GM19023 (cell line): ENCODE results near the gene GBA2.

Experiments used
- ATAC-seq: cut with Tn5 transposase; IDR thresholded peaks from one replicate; pipeline ENCODE4 v1.9.1; 2021; ENCODE audit warnings: mild to moderate bottlenecking, moderate library complexity; ENCODE audit not compliant: unreplicated experiment

GBA2 gene

DNA sequence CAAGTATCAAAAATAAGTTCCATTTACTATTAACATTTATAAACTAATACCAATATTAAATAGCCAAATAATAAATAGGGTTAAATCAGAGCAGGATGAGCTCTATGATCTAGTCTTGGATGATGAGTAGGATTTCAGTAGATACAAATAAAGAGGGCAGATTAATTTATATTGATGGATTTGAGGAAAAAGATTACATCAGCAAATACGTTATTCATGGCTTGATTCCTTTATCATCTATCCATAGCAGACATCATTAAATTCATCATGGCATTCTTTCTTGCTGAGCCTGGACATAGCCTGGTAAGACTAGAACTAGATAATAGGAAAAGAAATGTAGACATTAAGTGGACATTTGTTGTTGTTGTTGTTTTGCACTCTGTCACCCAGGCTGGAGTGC, 18.4 kb upstream of the GBA2 start:
- ATAC-seq, result no peak

- ATAC-seq, result no peak
Observed at GRCh38 chr9:35766997-35767396, 18.0 kb upstream of the GBA2 start.

GRCh38 chr9:35763803-35764202, 14.8 kb upstream of the GBA2 start:
- ATAC-seq, result no peak

GRCh38 chr9:35763181-35763580, 14.2 kb upstream of the GBA2 start:
- no peak for ATAC-seq

DNA sequence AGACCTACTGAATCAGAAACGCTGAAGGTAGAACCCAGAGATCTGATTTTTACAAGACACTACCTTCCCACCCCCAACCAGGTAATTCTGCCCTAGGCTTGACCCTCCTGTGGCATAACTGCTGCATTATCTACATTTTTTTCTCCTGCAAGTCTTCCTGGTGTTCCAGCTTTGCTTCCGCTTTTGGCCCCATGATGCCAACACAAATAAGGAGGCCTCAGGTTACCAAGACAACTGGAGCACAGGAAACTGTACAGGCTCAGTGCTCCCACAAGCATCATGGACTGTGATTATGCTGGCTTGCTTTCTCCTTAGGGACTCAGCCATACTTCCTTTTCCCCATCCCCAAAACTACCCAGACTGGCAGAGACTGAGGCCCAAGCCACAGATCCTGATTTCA, 11.6 kb upstream of the GBA2 start:
- ATAC-seq, result no peak

GRCh38 chr9:35759795-35760194, 10.8 kb upstream of the GBA2 start:
- ATAC-seq, result no peak

GRCh38 chr9:35758475-35759050, 9.5 kb upstream of the GBA2 start:
- ATAC-seq, result no peak

DNA sequence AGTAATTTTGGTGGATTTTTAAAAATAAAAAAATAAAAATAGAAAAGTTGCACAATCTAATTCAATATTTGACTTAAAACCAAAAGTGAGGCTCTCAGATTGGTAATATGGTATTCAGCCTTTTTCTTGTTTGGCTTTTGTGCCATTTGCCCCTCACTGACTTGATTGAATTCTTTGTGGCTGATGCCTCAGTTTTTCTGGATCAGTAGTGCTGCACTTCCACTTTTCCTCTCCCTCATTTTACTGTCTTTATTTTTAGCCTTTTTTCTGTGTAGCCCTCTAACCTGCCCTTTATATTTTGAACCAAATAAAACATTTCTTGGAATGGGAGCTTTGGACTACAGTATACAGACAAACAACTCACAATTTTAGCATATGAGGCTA, 8.9 kb upstream of the GBA2 start:
- no peak for ATAC-seq

GRCh38 chr9:35757226-35757891, 8.3 kb upstream of the GBA2 start:
- ATAC-seq, result peak; percentile 45

DNA sequence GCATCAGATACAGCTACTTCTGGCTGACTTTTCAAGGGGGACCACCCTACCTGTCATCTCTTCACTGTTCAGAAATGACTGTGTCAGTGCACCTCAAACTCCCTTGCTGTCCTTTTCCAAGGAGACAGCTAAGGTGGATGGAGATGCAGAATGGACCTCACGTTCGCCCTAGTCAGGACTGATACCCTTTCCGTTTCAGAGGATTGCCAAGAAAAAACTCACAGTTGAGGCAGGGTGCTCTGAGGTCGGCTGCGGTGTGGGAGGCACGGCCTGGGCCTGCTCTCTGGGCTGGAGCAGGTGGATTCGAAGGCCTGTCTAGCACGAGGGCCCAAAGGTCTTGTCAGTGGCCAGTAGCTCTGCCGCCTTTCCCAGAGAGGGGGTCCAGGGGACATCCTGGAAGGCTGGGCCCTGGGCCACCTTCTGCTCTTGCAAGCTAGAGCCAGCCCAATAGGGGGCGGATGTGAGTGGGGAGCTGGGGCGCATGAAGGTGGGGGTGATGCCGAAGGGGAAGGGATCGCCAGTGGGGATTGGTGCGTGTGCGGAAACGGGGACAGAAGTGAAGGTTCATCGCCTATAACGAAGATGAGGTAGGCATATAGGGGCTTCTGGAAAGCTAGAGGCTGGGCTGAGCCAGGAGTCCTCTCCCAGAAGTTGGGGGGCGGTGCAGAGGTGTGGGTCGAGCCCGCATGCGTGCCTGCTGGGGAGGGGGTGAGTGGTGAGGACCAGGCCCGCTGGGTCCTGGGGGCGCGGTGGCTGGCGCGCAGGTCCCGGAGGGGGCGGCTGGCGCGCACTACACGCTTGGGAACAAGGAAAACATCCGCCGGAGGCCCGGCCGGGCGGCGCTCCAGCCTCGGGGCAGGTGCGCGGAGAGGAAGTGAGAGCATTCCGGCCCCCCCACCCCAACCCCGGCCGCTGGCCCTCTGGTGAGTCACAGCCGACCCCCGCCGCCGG, 7.5 kb upstream of the GBA2 start:
- peak; percentile 70 for ATAC-seq

- no peak for ATAC-seq
Observed at GRCh38 chr9:35755071-35755470, 6.0 kb upstream of the GBA2 start.

DNA sequence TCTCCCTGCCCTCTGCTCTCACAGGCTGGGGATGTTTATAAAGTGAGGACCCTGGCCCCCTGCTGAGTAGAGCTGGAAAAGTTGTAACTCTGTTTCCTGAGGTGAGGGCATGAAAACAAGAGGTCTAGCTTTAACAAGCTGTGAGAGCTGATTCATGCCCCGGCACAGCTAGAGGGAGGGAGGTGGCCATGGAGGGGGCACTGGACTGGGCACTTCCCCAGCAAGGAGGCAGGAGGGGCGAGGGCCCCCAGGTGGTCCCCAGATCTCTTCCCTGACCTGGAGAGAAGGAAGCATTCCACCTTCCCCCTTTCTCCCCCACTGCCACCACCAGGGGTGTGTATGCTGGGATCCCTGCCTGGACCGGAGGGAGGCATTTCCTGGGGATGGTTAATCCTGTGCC, 5.2 kb upstream of the GBA2 start, which contains the start of gene MSMP:
Gene MSMP, minus strand, starts transcription at position 13 of the 400 bp plus-strand sequence. CDS start 147 bp downstream, outside the sequence.
- no peak for ATAC-seq

DNA sequence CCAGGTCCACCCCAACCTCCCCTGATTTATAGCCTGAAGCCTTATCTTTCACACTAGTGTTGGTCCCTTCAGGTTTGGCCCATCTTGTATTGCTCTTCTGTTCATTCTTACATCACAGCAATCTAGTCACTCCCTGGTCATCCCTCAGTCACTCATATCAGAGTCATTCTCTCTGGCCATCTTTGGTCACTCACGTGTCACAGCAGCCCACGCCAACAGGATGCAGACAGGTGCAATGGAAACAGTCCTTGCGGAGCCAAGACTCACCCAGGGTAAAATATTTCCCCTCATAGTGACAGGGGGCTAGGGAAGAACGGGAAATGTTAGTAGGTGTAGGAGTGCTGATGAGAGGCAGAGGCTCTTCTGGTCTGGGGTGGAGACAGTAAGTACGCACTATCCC, 4.4 kb upstream of the GBA2 start:
- no peak for ATAC-seq

GRCh38 chr9:35750256-35750531, 1.2 kb upstream of the GBA2 start:
- no peak for ATAC-seq

DNA sequence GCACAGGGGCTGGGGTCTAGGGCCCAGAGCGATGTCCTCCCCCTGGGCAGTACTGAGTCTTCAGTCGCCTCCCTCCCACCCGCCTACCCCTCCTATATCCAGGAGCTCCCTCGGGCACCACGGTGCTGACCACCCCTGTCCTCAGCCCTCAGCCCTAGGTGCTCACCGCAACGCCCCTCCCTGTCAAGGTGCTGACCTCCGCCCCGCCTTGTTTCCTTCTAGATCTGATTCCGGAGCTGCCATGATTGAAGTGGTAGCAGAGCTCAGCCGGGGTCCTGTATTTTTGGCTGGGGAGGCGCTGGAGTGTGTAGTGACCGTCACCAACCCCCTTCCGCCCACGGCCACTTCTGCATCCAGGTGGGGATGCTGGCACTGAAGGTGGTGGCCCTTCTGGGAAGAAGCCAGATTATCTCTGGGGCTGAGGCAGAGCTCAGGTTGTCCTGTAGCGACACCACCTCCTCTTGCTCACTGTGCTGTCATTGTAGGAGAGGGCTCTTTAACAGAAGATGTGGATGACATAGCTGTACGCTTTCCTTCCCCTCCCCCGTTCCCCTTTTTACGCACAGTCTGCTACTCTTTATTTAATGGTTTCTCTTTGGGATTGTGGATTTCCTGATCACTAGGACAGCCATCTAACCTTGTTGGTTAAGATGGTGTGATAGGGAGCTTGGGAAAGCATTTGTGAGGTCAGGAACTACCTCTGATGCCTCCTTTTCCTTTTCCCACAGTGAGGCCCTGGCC, 657 bp upstream of the GBA2 start:
- peak; percentile 40 for ATAC-seq

- ATAC-seq, result no peak
Observed at GRCh38 chr9:35748242-35748857, 678 bp downstream of the GBA2 start.

GRCh38 chr9:35746583-35746982, 2.4 kb downstream of the GBA2 start:
- ATAC-seq, result no peak

DNA sequence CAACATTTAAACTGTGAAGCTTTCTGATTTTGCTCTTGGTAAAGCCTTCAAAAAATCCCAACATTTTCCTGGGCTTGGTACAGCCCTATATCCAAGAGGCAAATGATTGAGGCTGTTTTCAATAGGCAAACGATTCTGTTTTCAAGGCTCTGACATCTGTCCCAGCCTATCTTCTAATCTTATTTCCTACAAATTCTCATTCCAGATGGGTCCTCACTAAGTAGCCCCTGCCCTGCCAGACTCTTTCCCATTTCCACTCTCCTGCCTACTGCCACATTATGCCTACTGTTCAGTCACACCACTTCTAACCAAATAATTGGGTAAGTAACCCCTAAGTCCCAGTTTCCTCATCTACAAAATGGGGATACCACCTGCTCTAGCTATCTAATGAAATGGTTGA, 3.5 kb downstream of the GBA2 start:
- no peak for ATAC-seq

DNA sequence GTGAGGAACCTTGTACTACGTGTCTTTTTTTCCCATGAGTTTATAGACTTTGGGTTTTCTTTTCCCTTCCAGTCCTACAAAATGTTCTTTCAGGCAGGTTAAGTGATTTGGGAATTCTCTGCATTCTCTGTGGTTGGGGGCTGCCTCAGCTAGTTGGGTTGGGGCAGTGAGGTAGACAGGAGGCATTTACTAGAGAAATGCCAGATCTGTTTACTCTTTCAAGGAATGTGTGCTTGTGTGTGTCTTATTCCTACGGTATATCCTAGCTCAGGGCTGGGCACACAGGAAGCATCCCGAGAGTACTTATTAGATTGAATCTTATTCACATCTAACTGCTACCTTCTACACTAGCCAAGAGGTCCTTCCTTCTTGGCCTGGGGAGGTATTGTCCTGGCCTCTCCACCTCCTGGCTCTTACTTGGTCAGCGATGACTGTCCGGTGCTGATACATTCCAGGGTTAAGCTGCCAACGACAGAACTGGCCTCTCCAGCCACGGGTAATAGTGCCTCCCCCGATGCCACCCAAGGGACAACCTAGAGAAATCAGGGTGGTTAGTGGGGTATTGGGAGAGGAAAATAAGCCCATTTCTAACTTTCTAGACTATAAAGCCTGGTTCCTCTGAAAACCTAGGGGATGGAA, 5.0 kb downstream of the GBA2 start:
- ATAC-seq, result no peak

DNA sequence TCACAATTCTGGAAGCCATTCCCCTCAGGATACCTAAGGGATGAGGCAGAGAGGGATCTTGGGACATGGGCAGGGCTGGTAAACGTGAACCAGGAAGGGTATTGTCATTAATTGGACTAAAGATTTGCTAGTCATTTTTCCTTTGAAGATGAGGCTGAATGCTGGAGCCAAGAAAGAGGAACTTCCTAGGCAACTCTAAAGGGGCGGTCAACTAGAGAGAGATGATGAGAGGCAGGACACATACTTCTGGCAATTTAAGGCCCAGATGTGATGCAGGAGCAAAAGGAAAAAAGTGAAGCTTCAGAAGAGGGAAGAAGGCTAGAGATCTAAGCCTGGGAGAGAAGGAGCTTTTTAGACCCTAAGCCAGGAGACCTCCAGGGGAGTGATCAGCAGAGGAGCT, 5.6 kb downstream of the GBA2 start:
- ATAC-seq, result no peak
